Measurements from ENCODE around the gene VTN.

Gene VTN

GRCh38 chr17:28370035-28370743, at the start of gene VTN:
TSS of gene VTN (minus strand) at chr17:28370307. CDS start at chr17:28370203, 104 bp downstream.
- in situ Hi-C loops (cut with MboI; ENCODE audit: low sequenced_read_pairs): no loop called here

- in situ Hi-C loops (cut with MboI; ENCODE audit: low sequenced_read_pairs): loop anchor here (25.0 kb wide), 3 partner anchors 95 to 630 kb away; partner anchors contain the start of gene FOXN1
Observed at GRCh38 chr17:28416703-28417311, 46.7 kb upstream of the VTN start.

GRCh38 chr17:28415886-28416285, 45.8 kb upstream of the VTN start:
- in situ Hi-C loops (cut with MboI; ENCODE audit: low sequenced_read_pairs): loop anchor here (25.0 kb wide), 3 partner anchors 96 to 629 kb away; partner anchors contain the start of gene FOXN1

GRCh38 chr17:28413804-28414203, 43.7 kb upstream of the VTN start:
- in situ Hi-C loops (cut with MboI; ENCODE audit: low sequenced_read_pairs): loop anchor here (25.0 kb wide), 3 partner anchors 98 to 627 kb away; partner anchors contain the start of gene FOXN1

GRCh38 chr17:28412099-28412498, 42.0 kb upstream of the VTN start:
- in situ Hi-C loops (cut with MboI; ENCODE audit: low sequenced_read_pairs): loop anchor here (25.0 kb wide), 3 partner anchors 100 to 625 kb away; partner anchors contain the start of gene FOXN1

- in situ Hi-C loops (cut with MboI; ENCODE audit: low sequenced_read_pairs): loop anchor here (25.0 kb wide), 3 partner anchors 104 to 621 kb away; partner anchors contain the start of gene FOXN1
Observed at GRCh38 chr17:28407974-28408306, 37.8 kb upstream of the VTN start.

GRCh38 chr17:28407130-28407973, 37.2 kb upstream of the VTN start:
- in situ Hi-C loops (cut with MboI; ENCODE audit: low sequenced_read_pairs): loop anchor here (25.0 kb wide), 3 partner anchors 105 to 620 kb away; partner anchors contain the start of gene FOXN1

- in situ Hi-C loops (cut with MboI; ENCODE audit: low sequenced_read_pairs): loop anchor here (25.0 kb wide), 3 partner anchors 106 to 619 kb away; partner anchors contain the start of gene FOXN1
Observed at GRCh38 chr17:28406473-28406814, 36.3 kb upstream of the VTN start.

- in situ Hi-C loops (cut with MboI; ENCODE audit: low sequenced_read_pairs): loop anchor here (25.0 kb wide), 3 partner anchors 106 to 619 kb away; partner anchors contain the start of gene FOXN1
Observed at GRCh38 chr17:28405632-28406472, 35.7 kb upstream of the VTN start, which contains the start of gene SLC46A1. TSS of gene SLC46A1 (minus strand) at chr17:28406212. CDS start at chr17:28406114, 98 bp downstream.

GRCh38 chr17:28404812-28405570, 34.9 kb upstream of the VTN start:
- in situ Hi-C loops (cut with MboI; ENCODE audit: low sequenced_read_pairs): loop anchor here (25.0 kb wide), 3 partner anchors 107 to 618 kb away; partner anchors contain the start of gene FOXN1

- in situ Hi-C loops (cut with MboI; ENCODE audit: low sequenced_read_pairs): loop anchor here (25.0 kb wide), 3 partner anchors 108 to 617 kb away; partner anchors contain the start of gene FOXN1
Observed at GRCh38 chr17:28404461-28404811, 34.3 kb upstream of the VTN start.

GRCh38 chr17:28404007-28404406, 33.9 kb upstream of the VTN start:
- in situ Hi-C loops (cut with MboI; ENCODE audit: low sequenced_read_pairs): loop anchor here (25.0 kb wide), 3 partner anchors 108 to 617 kb away; partner anchors contain the start of gene FOXN1

GRCh38 chr17:28402844-28403243, 32.7 kb upstream of the VTN start:
- in situ Hi-C loops (cut with MboI; ENCODE audit: low sequenced_read_pairs): loop anchor here (25.0 kb wide), 3 partner anchors 109 to 616 kb away; partner anchors contain the start of gene FOXN1

- in situ Hi-C loops (cut with MboI; ENCODE audit: low sequenced_read_pairs): loop anchor here (25.0 kb wide), 3 partner anchors 110 to 615 kb away; partner anchors contain the start of gene FOXN1
Observed at GRCh38 chr17:28402224-28402630, 32.1 kb upstream of the VTN start.

- in situ Hi-C loops (cut with MboI; ENCODE audit: low sequenced_read_pairs): loop anchor here (25.0 kb wide), 3 partner anchors 112 to 613 kb away; partner anchors contain the start of gene FOXN1
Observed at GRCh38 chr17:28399808-28400207, 29.7 kb upstream of the VTN start.

GRCh38 chr17:28398280-28398981, 28.3 kb upstream of the VTN start:
- in situ Hi-C loops (cut with MboI; ENCODE audit: low sequenced_read_pairs): no loop called here

GRCh38 chr17:28397687-28398279, 27.7 kb upstream of the VTN start:
- in situ Hi-C loops (cut with MboI; ENCODE audit: low sequenced_read_pairs): no loop called here

- in situ Hi-C loops (cut with MboI; ENCODE audit: low sequenced_read_pairs): no loop called here
Observed at GRCh38 chr17:28397275-28397674, 27.2 kb upstream of the VTN start.

All from HL-60/S4 (cell line).